NB4 (cell line): ENCODE data around the gene SCMH1.

Source experiments
- MAX ChIP-seq: IDR thresholded peaks from 2 replicates; pipeline ENCODE4 v1.6.1; 2011; ENCODE audit warnings: low read depth, low read length
- MYC ChIP-seq: IDR thresholded peaks from 2 replicates; pipeline ENCODE4 v1.6.1; 2011; ENCODE audit warnings: low read depth, low read length
- TF ChIP-seq, protein P1 (sequence below): IDR thresholded peaks from one replicate; pipeline ENCODE4 v1.5.1; 2012; ENCODE audit warnings: low read depth, low read length

DNA sequence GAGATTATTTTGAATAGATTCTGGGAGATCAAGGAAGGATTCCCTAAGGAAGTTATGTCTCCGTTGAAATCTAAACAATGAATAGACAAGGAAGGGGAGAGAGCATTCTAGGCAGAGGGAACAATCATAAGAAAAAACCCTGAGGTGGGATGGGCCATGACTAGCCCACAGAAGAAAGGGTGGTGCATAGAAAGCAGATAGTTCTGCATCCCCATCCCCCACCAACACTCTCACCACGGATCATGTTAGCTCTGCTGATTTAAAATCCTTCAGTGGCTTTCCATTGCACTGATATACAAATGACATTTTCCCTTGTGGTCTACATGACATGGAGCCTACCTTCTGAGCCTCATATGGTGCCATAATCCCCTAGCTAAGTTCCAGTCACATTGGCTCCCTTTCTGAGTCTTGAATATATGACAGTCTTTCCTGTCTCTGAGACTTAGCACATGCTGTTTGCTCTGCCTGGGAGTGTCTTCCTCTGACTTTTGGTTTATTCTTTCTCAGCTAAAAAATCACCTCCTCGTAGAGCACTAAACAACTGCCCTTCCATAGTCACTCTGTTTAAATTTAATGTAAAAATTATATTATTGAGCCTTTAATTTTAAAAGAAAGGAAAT, 15.2 kb downstream of the SCMH1 start:
- TF ChIP-seq, protein P1, sequence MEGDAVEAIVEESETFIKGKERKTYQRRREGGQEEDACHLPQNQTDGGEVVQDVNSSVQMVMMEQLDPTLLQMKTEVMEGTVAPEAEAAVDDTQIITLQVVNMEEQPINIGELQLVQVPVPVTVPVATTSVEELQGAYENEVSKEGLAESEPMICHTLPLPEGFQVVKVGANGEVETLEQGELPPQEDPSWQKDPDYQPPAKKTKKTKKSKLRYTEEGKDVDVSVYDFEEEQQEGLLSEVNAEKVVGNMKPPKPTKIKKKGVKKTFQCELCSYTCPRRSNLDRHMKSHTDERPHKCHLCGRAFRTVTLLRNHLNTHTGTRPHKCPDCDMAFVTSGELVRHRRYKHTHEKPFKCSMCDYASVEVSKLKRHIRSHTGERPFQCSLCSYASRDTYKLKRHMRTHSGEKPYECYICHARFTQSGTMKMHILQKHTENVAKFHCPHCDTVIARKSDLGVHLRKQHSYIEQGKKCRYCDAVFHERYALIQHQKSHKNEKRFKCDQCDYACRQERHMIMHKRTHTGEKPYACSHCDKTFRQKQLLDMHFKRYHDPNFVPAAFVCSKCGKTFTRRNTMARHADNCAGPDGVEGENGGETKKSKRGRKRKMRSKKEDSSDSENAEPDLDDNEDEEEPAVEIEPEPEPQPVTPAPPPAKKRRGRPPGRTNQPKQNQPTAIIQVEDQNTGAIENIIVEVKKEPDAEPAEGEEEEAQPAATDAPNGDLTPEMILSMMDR: no peak
- TF ChIP-seq MYC (no peak), MAX (no peak)
